IPS-15b (cell line): ENCODE results near the gene SAMD11.
"Not testable (repeated sequence)": the region's sequence is repeated elsewhere in the genome, so short reads cannot be mapped to it uniquely, and the experiment has no call there.

Source experiments
- H3K27me3 ChIP-seq: one replicate; pipeline ENCODE4 v1.6.1; 2013; ENCODE audit warnings: low read length; ENCODE audit not compliant: control insufficient read depth, insufficient read depth
- H3K36me3 ChIP-seq: one replicate; pipeline ENCODE4 v1.6.1; 2013; ENCODE audit warnings: low read length; ENCODE audit not compliant: control insufficient read depth, insufficient read depth
- H3K4me1 ChIP-seq: one replicate; pipeline ENCODE4 v1.6.1; 2013; ENCODE audit warnings: mild to moderate bottlenecking, low read length; ENCODE audit not compliant: control insufficient read depth, insufficient read depth
- H3K4me3 ChIP-seq: one replicate; pipeline ENCODE4 v1.5.1; 2013; ENCODE audit warnings: low read depth, low read length
- H3K9ac ChIP-seq: one replicate; pipeline ENCODE4 v1.6.1; 2013; ENCODE audit warnings: low read depth, mild to moderate bottlenecking, low read length
- H3K9me3 ChIP-seq: one replicate; pipeline ENCODE4 v1.6.1; 2013; ENCODE audit warnings: mild to moderate bottlenecking, low read length; ENCODE audit not compliant: control insufficient read depth, insufficient read depth

Gene SAMD11

DNA sequence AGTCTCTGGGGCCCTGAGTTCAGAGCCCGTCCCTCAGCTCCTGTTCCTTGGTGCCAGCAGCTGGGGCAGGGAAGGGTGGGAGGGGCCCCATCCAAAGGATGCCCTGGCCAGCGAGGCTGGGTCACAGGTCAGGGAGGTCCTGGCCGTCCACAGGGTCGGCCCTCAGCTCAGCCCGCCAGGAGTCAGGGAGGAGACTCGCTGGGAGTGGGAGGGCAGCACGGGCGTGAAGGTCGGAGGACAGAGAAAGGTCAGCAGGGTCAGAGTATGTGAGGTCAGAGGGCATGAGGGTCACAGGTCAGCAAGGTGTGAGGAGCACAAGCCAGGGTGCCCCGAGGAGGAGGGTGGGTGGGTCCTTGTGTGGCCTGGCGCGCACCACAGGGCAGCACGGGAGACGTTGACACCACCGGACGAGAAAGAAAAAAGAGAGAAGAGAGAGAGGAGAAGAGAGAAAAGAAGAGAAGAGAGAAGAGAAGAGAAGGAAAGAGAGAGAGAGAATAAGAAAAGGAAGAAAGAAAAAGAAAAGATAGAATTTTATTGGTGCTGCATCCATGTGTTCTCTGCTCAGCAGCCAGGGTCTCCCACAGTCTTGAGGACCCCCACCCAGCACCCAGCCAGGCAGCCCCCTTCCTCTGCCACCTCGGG is 51.1 kb downstream of the SAMD11 start:
- H3K4me1 ChIP-seq = peaks cover 2% of the 10 kb centered on the region
- H3K9me3 ChIP-seq = no peaks in the 10 kb centered on the region
- H3K4me3 ChIP-seq = no peak overlapping the region
- H3K36me3 ChIP-seq = no peaks in the 10 kb centered on the region
- peaks cover 14% of the 10 kb centered on the region for H3K27me3 ChIP-seq
- H3K9ac ChIP-seq = no peak overlapping the region

DNA sequence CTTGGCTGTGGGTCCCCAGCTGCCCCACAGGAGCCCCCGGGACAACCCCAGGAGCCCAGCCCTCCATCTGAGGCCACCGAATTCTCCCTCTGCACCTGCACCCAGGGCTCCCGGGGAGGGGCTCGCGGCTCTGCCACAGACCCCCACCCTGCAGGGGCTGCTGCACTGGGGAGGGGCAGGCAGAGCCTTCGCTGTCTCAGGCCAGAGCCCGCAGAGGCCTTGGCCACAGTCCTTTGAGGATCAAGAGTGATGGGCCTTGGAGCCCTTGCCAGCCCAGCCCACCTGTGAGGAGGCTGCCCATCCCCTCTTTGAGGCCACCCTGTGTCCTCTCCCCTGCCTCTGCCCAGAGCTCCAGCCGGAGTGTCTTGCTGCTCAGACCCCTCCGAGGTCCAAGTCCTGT is 51.6 kb downstream of the SAMD11 start:
- no peak overlapping the region for H3K4me3 ChIP-seq
- H3K27me3 ChIP-seq = peaks cover 9% of the 10 kb centered on the region
- H3K36me3 ChIP-seq = no peaks in the 10 kb centered on the region
- no peaks in the 10 kb centered on the region for H3K9me3 ChIP-seq
- H3K4me1 ChIP-seq = peaks cover 2% of the 10 kb centered on the region
- no peak overlapping the region for H3K9ac ChIP-seq

DNA sequence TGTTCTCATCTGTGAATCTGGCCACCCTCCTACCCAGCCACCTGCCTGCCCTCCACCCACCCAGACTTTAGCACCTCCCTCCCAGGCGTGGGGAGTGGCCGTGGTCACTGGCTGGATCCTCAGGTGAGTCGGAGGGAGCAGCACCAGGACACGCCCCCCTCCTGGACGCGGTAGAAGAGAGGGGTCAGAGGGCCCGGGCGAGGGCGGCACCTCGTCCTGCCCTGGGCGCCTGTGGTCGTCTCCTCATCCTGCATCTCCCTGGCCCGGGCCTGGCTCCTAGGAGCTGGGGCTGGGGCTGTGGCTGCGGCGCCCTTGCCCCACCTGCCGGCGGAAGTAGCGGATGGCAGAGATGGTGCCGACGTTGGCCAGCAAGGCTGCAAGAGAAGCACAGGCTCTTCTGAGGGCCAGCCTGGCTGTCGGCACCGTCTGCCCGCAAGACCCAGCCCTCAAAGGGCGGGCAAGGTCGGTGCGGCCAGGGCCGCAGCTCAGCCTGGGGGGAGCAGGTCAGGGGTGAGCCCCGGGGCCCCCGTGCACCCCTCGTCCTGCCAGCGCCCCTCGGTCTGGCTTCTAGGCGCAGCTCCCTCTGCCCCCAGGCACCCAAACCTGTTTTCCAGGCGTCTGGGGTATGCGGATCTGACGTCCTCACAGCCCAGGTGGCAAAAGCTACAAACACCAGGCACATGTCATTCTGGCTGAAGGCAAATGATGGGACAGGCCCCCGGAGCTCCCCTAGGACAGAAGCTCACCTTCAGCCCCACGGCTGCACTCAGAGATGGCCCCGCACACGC is 52.4 kb downstream of the SAMD11 start:
- H3K4me3 ChIP-seq = no peak overlapping the region
- no peak overlapping the region for H3K9ac ChIP-seq
- peaks cover 2% of the 10 kb centered on the region for H3K4me1 ChIP-seq
- H3K36me3 ChIP-seq = no peaks in the 10 kb centered on the region
- H3K9me3 ChIP-seq = no peaks in the 10 kb centered on the region
- peaks cover 9% of the 10 kb centered on the region for H3K27me3 ChIP-seq

DNA sequence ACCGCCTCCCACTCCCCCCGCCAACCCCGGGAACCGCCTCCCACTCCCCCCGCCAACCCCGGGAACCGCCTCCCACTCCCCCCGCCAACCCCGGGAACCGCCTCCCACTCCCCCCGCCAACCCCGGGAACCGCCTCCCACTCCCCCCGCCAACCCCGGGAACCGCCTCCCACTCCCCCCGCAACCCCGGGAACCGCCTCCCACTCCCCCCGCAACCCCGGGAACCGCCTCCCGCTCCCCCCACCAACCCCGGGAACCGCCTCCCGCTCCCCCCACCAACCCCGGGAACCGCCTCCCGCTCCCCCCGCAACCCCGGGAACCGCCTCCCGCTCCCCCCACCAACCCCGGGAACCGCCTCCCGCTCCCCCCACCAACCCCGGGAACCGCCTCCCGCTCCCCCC is 53.1 kb downstream of the SAMD11 start:
- peaks cover 11% of the 10 kb centered on the region for H3K27me3 ChIP-seq
- not testable (repeated sequence) for H3K9me3 ChIP-seq, H3K4me1 ChIP-seq

DNA sequence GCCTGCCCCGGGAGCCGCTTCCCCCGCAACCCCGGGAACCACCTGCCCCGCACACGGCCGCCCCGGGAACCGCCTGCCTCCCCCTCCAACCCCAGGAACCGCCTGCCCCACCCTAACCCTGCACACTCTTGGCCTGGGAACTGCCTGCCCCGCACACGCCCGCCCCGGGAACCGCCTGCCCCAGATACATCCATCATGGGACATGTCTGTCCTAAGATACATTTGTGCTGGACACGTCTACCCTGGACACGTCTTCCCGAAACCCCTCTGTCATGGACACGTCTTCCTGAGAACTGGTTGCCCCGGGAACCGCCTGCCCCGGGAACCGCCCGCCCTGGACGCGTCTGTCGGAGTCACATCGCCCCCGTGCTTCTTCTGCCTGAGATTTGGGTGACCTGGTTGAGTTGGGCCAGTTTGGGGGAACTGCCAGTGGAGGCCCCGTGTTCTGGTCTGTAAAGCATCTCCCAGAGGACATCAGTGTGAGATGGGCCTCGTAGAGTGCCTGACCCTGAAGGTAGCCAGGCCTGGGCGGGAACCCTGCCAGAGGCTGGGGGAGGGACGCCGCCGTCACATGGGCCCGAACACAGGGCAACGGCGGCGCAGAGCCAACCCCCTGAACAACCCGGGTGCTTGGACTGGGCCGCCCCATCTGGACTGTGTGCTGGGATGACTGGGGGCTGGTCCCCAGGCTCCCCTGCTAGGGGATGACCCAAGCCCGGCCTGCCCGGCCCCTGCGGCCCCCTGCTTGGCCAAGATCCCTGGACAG is 54.5 kb downstream of the SAMD11 start:
- H3K9ac ChIP-seq = no peak overlapping the region
- H3K9me3 ChIP-seq = no peaks in the 10 kb centered on the region
- H3K36me3 ChIP-seq = no peaks in the 10 kb centered on the region
- H3K4me1 ChIP-seq = peaks cover 2% of the 10 kb centered on the region
- H3K27me3 ChIP-seq = peaks cover 19% of the 10 kb centered on the region
- H3K4me3 ChIP-seq = no peak overlapping the region

More for the DNA sequence above, 53.1 kb downstream of the SAMD11 start:
- not testable (repeated sequence) for H3K9ac ChIP-seq, H3K4me3 ChIP-seq, H3K36me3 ChIP-seq

DNA sequence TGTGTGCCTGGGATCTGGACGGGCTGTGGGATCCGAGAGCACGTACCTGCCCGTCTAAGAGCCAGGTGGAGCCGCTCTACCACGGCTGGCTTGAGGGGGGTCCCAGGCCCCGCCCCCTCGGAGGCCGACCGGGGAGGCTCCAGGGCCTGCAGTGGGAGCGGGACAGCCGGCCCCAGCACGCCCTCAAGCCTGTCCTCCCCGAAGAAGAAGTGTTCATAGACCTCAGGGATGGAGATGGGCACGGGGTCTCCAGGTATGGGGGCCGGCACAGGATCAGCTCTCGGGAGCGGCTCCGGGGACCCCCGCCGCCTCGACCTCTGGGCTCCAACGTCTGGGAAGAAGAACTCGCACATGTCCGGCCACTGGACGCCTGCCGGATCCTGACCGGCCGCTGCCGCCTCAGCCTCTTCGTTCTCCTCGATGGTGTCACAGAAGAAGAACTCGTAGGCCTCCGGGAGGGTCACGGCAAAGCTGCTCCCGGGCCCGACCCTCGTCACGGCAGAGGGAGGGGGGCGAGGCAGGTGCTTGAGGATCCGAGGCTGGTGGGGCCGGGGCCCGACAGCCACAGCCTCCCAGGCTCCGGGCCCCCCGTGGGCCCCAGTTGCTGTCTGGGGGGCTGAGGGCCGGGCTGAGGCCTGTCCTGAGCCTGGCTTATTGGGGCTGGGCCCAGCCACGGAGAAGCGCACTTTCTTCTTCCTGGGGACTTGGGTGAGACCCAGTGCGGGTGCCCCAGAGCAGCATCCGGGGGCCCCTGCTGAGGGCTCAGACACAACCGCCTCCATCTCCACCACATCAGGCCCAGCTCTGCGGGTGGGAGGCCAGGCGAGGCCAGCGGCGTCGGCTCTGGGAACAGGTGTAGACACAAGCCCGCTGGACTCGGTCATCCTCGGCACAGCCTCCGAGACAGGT is 55.4 kb downstream of the SAMD11 start:
- peaks cover 2% of the 10 kb centered on the region for H3K4me1 ChIP-seq
- no peak overlapping the region for H3K4me3 ChIP-seq
- H3K9ac ChIP-seq = no peak overlapping the region
- no peaks in the 10 kb centered on the region for H3K36me3 ChIP-seq
- H3K9me3 ChIP-seq = no peaks in the 10 kb centered on the region
- peaks cover 22% of the 10 kb centered on the region for H3K27me3 ChIP-seq

DNA sequence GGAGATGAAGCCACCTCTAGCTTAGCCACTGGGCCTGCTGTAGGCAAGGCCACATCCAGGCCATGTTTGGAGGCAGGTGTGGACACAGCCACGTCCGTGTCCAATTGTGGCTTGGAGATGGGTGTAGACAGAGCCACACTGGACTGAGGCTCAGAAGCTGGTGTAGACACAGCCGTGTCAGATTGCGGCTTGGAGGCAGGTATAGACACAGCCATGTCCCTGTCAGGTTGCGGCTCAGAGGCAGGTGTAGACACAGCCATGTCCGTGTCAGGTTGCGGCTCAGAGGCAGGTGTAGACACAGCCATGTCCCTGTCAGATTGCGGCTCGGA is 56.0 kb downstream of the SAMD11 start:
- Histone ChIP-seq H3K27me3 (peaks cover 19% of the 10 kb centered on the region), H3K4me3 (no peak overlapping the region), H3K9ac (no peak overlapping the region), H3K36me3 (no peaks in the 10 kb centered on the region), H3K4me1 (peaks cover 2% of the 10 kb centered on the region), H3K9me3 (no peaks in the 10 kb centered on the region)

DNA sequence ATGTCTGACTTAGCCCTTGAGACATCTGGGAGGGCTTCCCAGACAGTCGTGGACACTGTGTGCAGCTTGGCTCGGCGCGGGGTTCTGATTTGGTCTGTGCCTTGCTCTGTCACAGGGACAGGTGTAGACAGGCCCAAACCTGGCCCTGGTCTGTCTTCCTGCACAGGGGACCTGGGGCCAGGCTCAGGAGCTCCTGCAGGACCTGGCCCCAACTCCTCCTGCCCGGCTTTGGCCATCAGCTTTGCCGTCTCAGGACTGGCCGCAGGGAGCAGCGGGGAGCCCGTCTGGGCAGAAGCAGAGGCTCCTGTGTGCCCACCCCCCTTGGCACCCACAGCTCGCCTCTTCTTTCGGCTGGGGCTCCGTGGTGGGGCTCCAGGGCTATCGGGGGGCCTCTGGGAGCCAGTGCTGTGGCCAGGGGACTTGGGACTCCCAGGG is 56.4 kb downstream of the SAMD11 start:
- Histone ChIP-seq H3K4me3 (no peak overlapping the region), H3K9me3 (no peaks in the 10 kb centered on the region), H3K4me1 (peaks cover 2% of the 10 kb centered on the region), H3K36me3 (no peaks in the 10 kb centered on the region), H3K9ac (no peak overlapping the region), H3K27me3 (peaks cover 22% of the 10 kb centered on the region)

DNA sequence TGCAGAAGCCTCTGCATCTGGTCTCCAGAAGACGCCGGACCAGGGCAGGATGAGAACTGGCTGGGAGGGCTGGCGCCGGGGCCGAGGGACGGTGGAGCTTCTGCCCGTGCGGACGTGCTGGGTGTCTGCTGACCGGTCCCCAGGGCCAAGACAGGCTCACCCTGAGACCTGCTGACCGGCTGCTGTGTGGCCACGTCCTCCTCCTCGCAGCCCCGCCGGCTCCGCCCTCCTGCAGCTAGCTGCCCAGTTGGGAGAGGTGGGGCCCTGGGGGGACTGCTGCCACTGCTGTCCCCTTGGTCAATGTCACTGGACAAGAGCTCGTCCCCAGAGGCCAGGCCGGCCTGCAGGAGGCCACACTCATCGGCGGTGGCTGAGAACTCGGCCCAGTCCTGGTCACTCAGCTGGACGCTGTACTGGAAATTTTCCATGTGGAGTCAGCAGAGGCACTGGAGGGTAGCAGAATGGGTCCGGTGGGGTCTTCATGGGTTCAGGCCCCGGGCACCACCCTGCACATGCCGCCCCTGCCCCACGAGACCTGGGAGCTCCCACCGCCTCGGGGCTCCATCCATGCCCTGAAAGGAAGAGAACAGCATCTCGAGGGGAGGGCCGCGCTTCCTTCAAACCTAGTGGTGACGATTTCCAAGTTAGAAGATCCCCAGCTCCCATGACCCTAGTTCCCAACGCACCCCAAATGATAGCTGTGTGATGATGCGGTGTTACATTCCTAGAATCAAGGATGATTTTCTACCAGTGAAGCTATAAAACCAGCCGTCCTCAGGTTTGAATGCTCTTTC is 57.1 kb downstream of the SAMD11 start:
- H3K27me3 ChIP-seq = peaks cover 28% of the 10 kb centered on the region
- no peaks in the 10 kb centered on the region for H3K9me3 ChIP-seq
- H3K4me1 ChIP-seq = peaks cover under 1% of the 10 kb centered on the region
- no peak overlapping the region for H3K9ac ChIP-seq
- no peak overlapping the region for H3K4me3 ChIP-seq
- H3K36me3 ChIP-seq = no peaks in the 10 kb centered on the region

DNA sequence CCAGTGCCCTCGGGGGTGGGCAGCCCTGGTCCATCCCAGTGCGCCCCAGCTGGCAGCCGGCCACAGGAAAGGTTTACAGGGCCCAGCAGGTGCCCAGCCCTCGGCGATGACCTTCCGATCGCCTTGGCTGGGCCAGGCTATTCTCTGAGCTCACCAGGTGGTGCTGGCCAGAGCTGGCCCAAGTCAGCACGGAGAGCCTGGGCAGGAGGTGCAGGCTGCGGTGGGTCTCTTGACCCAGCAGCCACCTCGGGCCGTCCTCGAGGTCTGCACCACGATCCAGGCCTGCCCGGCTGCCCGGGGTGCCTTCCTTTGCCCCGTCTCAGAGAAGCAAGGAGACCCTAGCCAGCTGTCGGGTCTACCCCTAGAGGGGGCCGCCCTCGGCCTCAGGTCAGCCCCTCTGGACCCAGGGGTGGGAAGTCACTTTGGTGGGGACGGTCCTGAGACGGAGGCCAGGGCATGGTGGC is 57.8 kb downstream of the SAMD11 start:
- no peaks in the 10 kb centered on the region for H3K4me1 ChIP-seq
- H3K4me3 ChIP-seq = no peak overlapping the region
- no peaks in the 10 kb centered on the region for H3K9me3 ChIP-seq
- peaks cover 32% of the 10 kb centered on the region for H3K27me3 ChIP-seq
- no peak overlapping the region for H3K9ac ChIP-seq
- H3K36me3 ChIP-seq = no peaks in the 10 kb centered on the region
